ENCODE measurements around the gene SLC22A23. TPM values are rescaled to one million over a fixed set of nuclear protein-coding genes. Genes with fewer than 3 reads are reported as not detected.

SLC22A23 gene
- total RNA-seq, 1 donor from 2014 or later = 14.6 TPM

DNA sequence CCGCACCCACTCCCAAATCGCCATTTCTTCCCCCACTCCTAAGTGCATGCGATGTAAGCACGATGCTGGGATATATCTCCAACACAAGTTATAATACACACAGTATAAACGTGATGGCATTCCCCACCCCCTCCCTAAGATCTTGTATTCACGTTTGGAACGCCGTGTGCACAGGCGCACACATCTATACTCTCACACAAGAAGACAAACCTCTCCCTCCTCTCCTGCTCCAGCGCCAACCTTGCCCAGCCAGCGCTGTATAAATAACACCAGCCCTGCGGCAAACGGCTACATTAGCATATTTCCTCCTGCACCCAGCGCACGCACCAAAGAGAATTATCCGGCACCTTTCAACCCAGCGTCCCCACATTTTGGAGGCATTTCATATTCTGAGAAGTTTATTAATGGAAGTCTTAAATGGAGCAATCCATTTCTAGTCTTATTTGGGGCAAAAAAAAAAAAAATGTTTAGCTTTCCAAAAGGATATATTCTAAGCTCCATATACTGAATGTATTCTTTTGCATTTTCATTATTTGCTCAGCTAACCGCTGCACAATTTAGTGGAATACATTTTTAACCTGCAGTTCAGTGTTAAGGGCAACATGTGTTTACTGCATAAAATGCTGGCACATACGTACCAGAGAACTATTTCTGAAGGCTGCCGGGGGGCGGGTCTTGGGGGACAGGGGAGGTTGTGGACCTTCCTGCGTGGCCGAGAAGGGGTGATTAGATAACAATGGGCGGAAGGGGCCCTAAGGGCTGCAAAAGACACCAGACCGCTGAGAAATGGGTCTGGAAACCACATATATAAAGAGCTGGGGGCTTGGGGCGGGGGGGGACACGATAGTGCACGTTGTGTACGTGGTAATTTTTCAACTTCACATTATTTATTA, 1.1 kb upstream of the SLC22A23 start:
- Mint-ChIP-seq H3K27me3 (ENCODE audit: low read depth) (peaks cover 5% of the 10 kb centered on the region), H3K4me1 (peaks cover 29% of the 10 kb centered on the region), H3K27ac (ENCODE audit: unreplicated experiment) (peak overlapping the region; percentile 0), H3K4me3 (peak overlapping the region; percentile 91), H3K9me3 (peaks cover 4% of the 10 kb centered on the region), H3K36me3 (ENCODE audit: low read depth) (no peaks in the 10 kb centered on the region)
- TF ChIP-seq, protein P1, sequence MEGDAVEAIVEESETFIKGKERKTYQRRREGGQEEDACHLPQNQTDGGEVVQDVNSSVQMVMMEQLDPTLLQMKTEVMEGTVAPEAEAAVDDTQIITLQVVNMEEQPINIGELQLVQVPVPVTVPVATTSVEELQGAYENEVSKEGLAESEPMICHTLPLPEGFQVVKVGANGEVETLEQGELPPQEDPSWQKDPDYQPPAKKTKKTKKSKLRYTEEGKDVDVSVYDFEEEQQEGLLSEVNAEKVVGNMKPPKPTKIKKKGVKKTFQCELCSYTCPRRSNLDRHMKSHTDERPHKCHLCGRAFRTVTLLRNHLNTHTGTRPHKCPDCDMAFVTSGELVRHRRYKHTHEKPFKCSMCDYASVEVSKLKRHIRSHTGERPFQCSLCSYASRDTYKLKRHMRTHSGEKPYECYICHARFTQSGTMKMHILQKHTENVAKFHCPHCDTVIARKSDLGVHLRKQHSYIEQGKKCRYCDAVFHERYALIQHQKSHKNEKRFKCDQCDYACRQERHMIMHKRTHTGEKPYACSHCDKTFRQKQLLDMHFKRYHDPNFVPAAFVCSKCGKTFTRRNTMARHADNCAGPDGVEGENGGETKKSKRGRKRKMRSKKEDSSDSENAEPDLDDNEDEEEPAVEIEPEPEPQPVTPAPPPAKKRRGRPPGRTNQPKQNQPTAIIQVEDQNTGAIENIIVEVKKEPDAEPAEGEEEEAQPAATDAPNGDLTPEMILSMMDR (conservative IDR thresholded peaks at IDR 0.05) = no peak
- peak; percentile 26 for DNase-seq (ENCODE audit: low read depth, low spot score)

DNA sequence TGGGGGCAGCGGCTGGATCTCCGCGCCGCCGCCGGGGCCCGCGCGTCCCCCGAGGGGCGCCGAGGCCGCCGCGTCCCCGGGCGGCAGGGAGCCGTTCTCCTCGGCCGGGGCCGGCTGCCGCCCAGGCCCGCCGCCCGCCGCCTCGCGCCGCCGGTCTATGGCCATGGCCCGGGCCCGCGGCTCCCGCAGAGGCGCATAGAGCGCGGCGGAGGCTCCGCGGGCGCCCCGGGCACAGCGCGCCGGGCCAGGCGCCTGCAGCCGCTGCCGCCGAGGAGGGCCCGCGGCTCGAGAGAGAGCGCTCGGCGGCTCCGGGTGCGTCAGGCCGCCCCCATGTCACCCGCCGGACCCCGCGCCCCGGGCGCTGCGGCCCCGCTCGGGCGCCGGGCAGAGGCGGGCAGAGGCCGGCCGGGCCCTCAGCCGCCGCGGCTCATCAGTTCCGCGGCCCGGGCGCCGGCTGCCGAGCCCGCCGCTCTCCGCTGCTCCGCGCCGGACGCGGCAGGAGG, 404 bp downstream of the SLC22A23 start:
- DNase-seq (ENCODE audit: low read depth, low spot score) = no peak
- TF ChIP-seq, protein P1 (conservative IDR thresholded peaks at IDR 0.05) = no peak
- H3K9me3 Mint-ChIP-seq = peaks cover 2% of the 10 kb centered on the region
- H3K27me3 Mint-ChIP-seq (ENCODE audit: low read depth) = peaks cover 5% of the 10 kb centered on the region
- no peak overlapping the region for H3K27ac Mint-ChIP-seq (ENCODE audit: unreplicated experiment)
- no peak overlapping the region for H3K4me3 Mint-ChIP-seq
- H3K4me1 Mint-ChIP-seq = peaks cover 29% of the 10 kb centered on the region
- H3K36me3 Mint-ChIP-seq (ENCODE audit: low read depth) = no peaks in the 10 kb centered on the region

- Mint-ChIP-seq H3K27me3 (ENCODE audit: low read depth) (peaks cover 5% of the 10 kb centered on the region), H3K36me3 (ENCODE audit: low read depth) (no peaks in the 10 kb centered on the region), H3K27ac (ENCODE audit: unreplicated experiment) (no peak overlapping the region), H3K9me3 (no peaks in the 10 kb centered on the region), H3K4me3 (no peak overlapping the region), H3K4me1 (peaks cover 29% of the 10 kb centered on the region)
- TF ChIP-seq, protein P1 (conservative IDR thresholded peaks at IDR 0.05) = no peak
- DNase-seq (ENCODE audit: low read depth, low spot score) = peak; percentile 11
Measured at GRCh38 chr6:3455569-3456394, 1.1 kb downstream of the SLC22A23 start.

DNA sequence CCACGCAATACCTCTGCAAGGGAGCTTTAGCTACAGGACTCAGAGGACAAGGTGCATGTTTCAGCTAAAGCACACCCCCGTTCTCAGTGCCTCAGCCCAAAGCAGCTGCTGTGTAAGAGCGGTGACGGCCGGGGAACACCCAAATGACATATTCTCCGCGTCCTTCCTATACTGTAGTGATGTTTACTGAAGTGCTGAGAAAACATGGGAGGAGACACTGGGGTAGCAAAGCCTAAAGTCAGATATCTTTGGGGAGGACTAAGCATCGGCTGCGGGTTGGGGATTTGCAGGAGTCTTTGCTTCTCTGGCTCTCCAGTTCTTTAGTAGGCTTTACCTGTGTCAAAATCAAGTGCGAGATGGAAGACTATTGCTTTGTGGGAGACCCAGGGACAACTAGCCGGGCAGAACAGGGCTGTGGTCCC, 1.7 kb downstream of the SLC22A23 start:
- H3K4me3 Mint-ChIP-seq = no peak overlapping the region
- TF ChIP-seq, protein P1 (conservative IDR thresholded peaks at IDR 0.05) = no peak
- peaks cover 5% of the 10 kb centered on the region for H3K27me3 Mint-ChIP-seq (ENCODE audit: low read depth)
- H3K9me3 Mint-ChIP-seq = no peaks in the 10 kb centered on the region
- no peak overlapping the region for H3K27ac Mint-ChIP-seq (ENCODE audit: unreplicated experiment)
- no peak for DNase-seq (ENCODE audit: low read depth, low spot score)
- peaks cover 26% of the 10 kb centered on the region for H3K4me1 Mint-ChIP-seq
- no peaks in the 10 kb centered on the region for H3K36me3 Mint-ChIP-seq (ENCODE audit: low read depth)

DNA sequence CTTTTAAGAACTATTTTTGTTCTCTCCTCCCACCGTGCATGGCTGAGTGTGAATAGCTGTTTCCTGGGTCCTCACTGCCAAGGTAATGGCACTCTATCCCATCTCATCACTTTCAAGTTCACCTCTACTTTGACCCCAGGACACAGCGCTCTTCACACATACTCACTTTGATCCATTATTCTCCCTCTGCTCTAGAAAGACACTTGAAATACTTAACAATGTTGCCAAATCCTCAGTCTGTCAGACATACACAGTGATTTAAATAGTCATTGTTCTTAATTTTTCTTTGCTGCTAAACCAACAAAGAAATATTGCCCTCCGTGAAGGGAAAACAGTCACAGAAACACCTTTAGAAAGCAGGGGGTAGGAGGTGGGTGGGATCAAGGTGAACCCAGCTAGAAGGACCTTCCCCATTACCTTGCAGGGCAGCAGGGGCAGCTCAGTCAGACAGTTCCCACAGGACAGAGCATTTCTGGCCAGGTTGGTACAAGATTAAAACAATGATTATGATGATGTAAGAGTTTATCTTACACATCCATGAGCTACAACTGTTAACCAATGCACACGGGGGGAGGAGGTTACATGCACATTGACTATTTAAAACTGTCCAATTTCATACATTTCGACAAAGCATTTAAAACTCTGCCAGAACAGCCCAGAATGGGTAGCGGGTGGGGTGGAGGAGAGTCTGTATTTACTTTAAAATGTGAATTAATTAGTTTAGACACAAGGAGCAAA, 2.4 kb downstream of the SLC22A23 start:
- TF ChIP-seq, protein P1 (conservative IDR thresholded peaks at IDR 0.05) = no peak
- Mint-ChIP-seq H3K36me3 (ENCODE audit: low read depth) (peaks cover 4% of the 10 kb centered on the region), H3K27ac (ENCODE audit: unreplicated experiment) (no peak overlapping the region), H3K27me3 (ENCODE audit: low read depth) (peaks cover 5% of the 10 kb centered on the region), H3K9me3 (no peaks in the 10 kb centered on the region), H3K4me1 (peaks cover 20% of the 10 kb centered on the region), H3K4me3 (no peak overlapping the region)
- DNase-seq (ENCODE audit: low read depth, low spot score) = no peak
